Measurements from ENCODE around the gene KIAA1191.

DNA sequence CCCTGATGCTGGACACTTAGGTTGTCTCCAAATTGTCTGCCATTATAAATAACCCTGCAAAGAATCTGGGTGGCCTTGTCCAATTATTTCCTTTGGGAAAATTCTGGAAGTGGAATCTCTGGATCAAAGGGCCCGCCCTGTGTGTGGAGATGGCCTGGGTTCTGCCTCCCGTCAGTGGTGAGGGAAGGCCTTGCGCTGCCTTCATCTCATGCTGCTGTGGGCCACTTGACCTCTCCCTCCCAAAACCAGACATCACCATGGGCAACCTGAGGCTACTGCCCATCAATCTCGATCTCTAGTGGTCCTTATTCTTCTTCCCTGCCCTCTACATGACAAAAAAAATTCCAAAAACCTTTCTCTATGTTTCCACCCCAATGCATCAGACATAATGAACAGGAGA lies 48.2 kb upstream of the KIAA1191 start:
- TF ChIP-seq, protein P1, sequence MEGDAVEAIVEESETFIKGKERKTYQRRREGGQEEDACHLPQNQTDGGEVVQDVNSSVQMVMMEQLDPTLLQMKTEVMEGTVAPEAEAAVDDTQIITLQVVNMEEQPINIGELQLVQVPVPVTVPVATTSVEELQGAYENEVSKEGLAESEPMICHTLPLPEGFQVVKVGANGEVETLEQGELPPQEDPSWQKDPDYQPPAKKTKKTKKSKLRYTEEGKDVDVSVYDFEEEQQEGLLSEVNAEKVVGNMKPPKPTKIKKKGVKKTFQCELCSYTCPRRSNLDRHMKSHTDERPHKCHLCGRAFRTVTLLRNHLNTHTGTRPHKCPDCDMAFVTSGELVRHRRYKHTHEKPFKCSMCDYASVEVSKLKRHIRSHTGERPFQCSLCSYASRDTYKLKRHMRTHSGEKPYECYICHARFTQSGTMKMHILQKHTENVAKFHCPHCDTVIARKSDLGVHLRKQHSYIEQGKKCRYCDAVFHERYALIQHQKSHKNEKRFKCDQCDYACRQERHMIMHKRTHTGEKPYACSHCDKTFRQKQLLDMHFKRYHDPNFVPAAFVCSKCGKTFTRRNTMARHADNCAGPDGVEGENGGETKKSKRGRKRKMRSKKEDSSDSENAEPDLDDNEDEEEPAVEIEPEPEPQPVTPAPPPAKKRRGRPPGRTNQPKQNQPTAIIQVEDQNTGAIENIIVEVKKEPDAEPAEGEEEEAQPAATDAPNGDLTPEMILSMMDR (conservative IDR thresholded peaks at IDR 0.05; ENCODE audit: low read depth, low read length), result no peak
- TF ChIP-seq CEBPB (IDR thresholded peaks at IDR 0.05; ENCODE audit: low read depth, low read length), result no peak
- no peak for TF ChIP-seq POLR2A (IDR thresholded peaks at IDR 0.05; ENCODE audit: low read depth, low read length)
- TF ChIP-seq RFX5 (IDR thresholded peaks at IDR 0.05; ENCODE audit: low read depth, low read length), result no peak
- TF ChIP-seq MXI1 (IDR thresholded peaks at IDR 0.05; ENCODE audit: borderline replicate concordance, low read depth, low read length), result no peak
- TF ChIP-seq, protein P2, sequence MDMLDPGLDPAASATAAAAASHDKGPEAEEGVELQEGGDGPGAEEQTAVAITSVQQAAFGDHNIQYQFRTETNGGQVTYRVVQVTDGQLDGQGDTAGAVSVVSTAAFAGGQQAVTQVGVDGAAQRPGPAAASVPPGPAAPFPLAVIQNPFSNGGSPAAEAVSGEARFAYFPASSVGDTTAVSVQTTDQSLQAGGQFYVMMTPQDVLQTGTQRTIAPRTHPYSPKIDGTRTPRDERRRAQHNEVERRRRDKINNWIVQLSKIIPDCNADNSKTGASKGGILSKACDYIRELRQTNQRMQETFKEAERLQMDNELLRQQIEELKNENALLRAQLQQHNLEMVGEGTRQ (IDR thresholded peaks at IDR 0.05; ENCODE audit: low read depth, low read length), result no peak
- no peak for TF ChIP-seq RAD21 (IDR thresholded peaks at IDR 0.05; ENCODE audit: low read length)
- TF ChIP-seq MAZ (IDR thresholded peaks at IDR 0.05; ENCODE audit: borderline replicate concordance, low read depth, low read length), result no peak
- no peak for TF ChIP-seq MAFK (IDR thresholded peaks at IDR 0.05; ENCODE audit: low read depth, low read length)
- no peak for TF ChIP-seq SMC3 (IDR thresholded peaks at IDR 0.05; ENCODE audit: low read depth, low read length)
- TF ChIP-seq CHD1 (IDR thresholded peaks at IDR 0.05; ENCODE audit: low read depth, low read length), result no peak
- TF ChIP-seq BHLHE40 (IDR thresholded peaks at IDR 0.05; ENCODE audit: low read depth, low read length), result no peak
- no peak for TF ChIP-seq FOS (IDR thresholded peaks at IDR 0.05; ENCODE audit: low read depth, low read length)

Measured in IMR-90 (cell line).